ENCODE data around the gene CD28. TPM values are rescaled to one million over a fixed set of nuclear protein-coding genes. Genes with fewer than 3 reads are reported as not detected.

Gene CD28
- total RNA-seq, 3 donors from 2014 or later (not counting 1 experiment from before 2014, with no cell fraction given) = 0.54 to 3.5 (median 3.3) TPM

DNA sequence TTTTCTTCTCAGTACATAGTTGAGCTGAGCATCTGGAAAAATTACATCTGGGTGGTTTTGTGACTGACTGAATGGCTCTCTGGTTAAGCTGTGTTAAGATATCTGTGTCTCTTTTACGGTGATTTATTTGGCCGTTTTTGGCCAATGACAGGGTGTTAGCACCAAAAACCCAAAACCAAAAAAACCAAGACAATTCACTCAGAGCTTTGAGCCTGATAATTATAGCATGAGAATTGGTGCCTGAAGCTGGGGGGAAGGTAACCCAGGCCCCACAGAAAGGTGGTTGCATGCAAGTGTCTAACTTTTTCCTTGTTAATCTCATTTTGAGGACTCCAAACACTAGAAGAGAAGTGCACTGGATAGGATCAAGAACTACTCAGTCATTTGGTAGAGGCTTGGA lies 4.5 kb downstream of the CD28 start:
- Histone ChIP-seq H3K4me1 (ENCODE audit: control insufficient read depth, insufficient read depth, low read length) (peaks cover 14% of the 10 kb centered on the region), H3K27ac (ENCODE audit: low read length) (no peak overlapping the region), H3K36me3 (ENCODE audit: control insufficient read depth, insufficient read depth, low read length) (no peaks in the 10 kb centered on the region), H3K27me3 (ENCODE audit: control insufficient read depth, insufficient read depth, low read length) (no peaks in the 10 kb centered on the region), H3K4me3 (ENCODE audit: low read length) (no peak overlapping the region), H3K9me3 (ENCODE audit: control insufficient read depth, insufficient read depth, low read length) (no peaks in the 10 kb centered on the region)
- TF ChIP-seq, protein P1, sequence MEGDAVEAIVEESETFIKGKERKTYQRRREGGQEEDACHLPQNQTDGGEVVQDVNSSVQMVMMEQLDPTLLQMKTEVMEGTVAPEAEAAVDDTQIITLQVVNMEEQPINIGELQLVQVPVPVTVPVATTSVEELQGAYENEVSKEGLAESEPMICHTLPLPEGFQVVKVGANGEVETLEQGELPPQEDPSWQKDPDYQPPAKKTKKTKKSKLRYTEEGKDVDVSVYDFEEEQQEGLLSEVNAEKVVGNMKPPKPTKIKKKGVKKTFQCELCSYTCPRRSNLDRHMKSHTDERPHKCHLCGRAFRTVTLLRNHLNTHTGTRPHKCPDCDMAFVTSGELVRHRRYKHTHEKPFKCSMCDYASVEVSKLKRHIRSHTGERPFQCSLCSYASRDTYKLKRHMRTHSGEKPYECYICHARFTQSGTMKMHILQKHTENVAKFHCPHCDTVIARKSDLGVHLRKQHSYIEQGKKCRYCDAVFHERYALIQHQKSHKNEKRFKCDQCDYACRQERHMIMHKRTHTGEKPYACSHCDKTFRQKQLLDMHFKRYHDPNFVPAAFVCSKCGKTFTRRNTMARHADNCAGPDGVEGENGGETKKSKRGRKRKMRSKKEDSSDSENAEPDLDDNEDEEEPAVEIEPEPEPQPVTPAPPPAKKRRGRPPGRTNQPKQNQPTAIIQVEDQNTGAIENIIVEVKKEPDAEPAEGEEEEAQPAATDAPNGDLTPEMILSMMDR (IDR thresholded peaks at IDR 0.05) = no peak
- Mint-ChIP-seq H3K27me3 (ENCODE audit: low read depth in 2 of 2) (peaks cover 0 to 6% of the 10 kb centered on the region in 2 donors), H3K36me3 (no peaks in the 10 kb centered on the region), H3K4me3 (no peak overlapping the region), H3K4me1 (peaks cover 9 to 10% of the 10 kb centered on the region in 2 donors), H3K27ac (no peak overlapping the region), H3K9me3 (peaks cover 0 to 2% of the 10 kb centered on the region in 2 donors)
- DNase-seq (no peak), ATAC-seq (no peak)
- intact Hi-C loops (cut with micrococcal nuclease) = no loop called here
- 8% methylated on average over 2 of the region's 2 CpGs for WGBS (ENCODE audit: insufficient coverage)

DNA sequence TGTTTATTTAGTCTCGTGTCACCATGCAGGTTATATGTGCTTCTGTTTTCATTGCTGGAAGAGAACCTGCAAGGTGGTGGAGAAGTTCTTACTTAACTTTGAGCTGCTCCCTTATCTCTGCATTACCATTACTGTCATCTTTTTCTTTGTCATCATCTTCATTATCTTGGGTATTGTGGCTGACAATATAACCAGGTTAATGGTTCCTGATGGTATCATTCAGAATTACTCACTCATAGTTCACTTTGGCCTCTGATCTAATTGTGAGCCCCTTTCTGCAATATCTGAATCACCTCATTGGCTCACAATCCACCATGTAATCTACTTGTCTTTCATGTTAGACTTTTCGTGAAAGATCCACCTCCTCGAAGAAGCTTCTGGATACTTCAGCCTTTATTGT lies 5.0 kb downstream of the CD28 start:
- H3K27me3 ChIP-seq (ENCODE audit: control insufficient read depth, insufficient read depth, low read length) = no peaks in the 10 kb centered on the region
- H3K36me3 ChIP-seq (ENCODE audit: control insufficient read depth, insufficient read depth, low read length) = no peaks in the 10 kb centered on the region
- ATAC-seq (no peak), DNase-seq (no peak)
- peaks cover 5% of the 10 kb centered on the region in 2 donors for H3K4me1 Mint-ChIP-seq
- no peaks in the 10 kb centered on the region for H3K9me3 Mint-ChIP-seq
- peaks cover 10% of the 10 kb centered on the region for H3K4me1 ChIP-seq (ENCODE audit: control insufficient read depth, insufficient read depth, low read length)
- H3K4me3 ChIP-seq (ENCODE audit: low read length) = no peak overlapping the region
- no peak overlapping the region for H3K27ac Mint-ChIP-seq
- WGBS (ENCODE audit: insufficient coverage) = no CpG with 5 or more reads among the region's 3 CpGs
- H3K9me3 ChIP-seq (ENCODE audit: control insufficient read depth, insufficient read depth, low read length) = no peaks in the 10 kb centered on the region
- H3K4me3 Mint-ChIP-seq = no peak overlapping the region
- intact Hi-C loops (cut with micrococcal nuclease) = no loop called here
- TF ChIP-seq, protein P1 (IDR thresholded peaks at IDR 0.05) = no peak
- H3K36me3 Mint-ChIP-seq = no peaks in the 10 kb centered on the region
- H3K27ac ChIP-seq (ENCODE audit: low read length) = no peak overlapping the region
- peaks cover 0 to 1% of the 10 kb centered on the region in 2 donors for H3K27me3 Mint-ChIP-seq (ENCODE audit: low read depth in 2 of 2)

DNA sequence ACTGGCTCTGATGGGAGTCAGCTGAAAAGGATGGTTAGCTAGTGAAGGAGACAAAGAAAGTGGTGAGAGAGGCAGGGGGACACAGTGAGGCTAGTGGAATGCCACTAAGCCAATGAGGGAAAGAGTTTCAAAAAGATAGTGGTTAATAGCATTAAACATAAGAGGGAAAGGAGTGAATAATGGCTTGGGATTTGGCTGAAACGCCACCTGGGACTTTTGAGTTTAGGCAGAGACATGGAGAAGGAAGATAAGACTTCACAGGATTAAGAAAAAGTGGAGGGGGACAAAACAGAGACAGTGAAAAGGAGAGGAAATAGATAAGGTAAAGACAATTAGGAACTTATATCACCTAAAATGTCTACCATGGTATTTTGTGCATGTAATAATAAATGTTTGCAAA lies 6.9 kb downstream of the CD28 start:
- Mint-ChIP-seq H3K9me3 (no peaks in the 10 kb centered on the region), H3K4me1 (peaks cover 6% of the 10 kb centered on the region in 2 donors)
- intact Hi-C loops (cut with micrococcal nuclease) = no loop called here

DNA sequence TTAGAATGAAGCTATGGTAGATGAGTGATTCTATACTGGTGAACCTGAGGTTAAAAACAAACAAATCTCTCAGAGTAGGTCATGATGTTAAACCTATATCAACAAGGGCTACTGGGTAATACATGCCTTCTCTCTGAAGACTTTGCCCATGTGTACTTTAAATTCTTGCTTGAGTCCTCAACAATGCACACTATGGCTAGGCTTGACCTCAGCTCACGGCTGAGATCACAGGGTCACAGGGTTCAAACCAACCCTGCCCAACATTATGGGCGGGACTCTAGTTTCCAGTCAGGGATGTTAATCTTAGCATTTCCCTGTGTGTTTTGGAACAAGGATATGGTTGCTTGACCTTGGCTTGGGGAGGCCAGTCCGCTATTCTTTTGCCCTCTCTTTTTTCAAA lies 7.7 kb downstream of the CD28 start:
- ATAC-seq = no peak
- TF ChIP-seq, protein P1 (IDR thresholded peaks at IDR 0.05) = no peak
- H3K4me3 Mint-ChIP-seq = no peak overlapping the region
- DNase-seq = no peak
- Histone ChIP-seq H3K27ac (ENCODE audit: low read length) (no peak overlapping the region), H3K4me1 (ENCODE audit: control insufficient read depth, insufficient read depth, low read length) (peaks cover 12% of the 10 kb centered on the region), H3K9me3 (ENCODE audit: control insufficient read depth, insufficient read depth, low read length) (no peaks in the 10 kb centered on the region), H3K4me3 (ENCODE audit: low read length) (no peak overlapping the region), H3K36me3 (ENCODE audit: control insufficient read depth, insufficient read depth, low read length) (no peaks in the 10 kb centered on the region), H3K27me3 (ENCODE audit: control insufficient read depth, insufficient read depth, low read length) (no peaks in the 10 kb centered on the region)
- peaks cover 0 to 2% of the 10 kb centered on the region in 2 donors for H3K27me3 Mint-ChIP-seq (ENCODE audit: low read depth in 2 of 2)
- no peaks in the 10 kb centered on the region for H3K9me3 Mint-ChIP-seq
- H3K36me3 Mint-ChIP-seq = no peaks in the 10 kb centered on the region
- peaks cover 11 to 13% of the 10 kb centered on the region in 2 donors for H3K4me1 Mint-ChIP-seq
- H3K27ac Mint-ChIP-seq = no peak overlapping the region
- intact Hi-C loops (cut with micrococcal nuclease) = no loop called here
- 88% methylated on average over 2 of the region's 3 CpGs for WGBS (ENCODE audit: insufficient coverage)

More for the DNA sequence above, 6.9 kb downstream of the CD28 start:
- ATAC-seq (no peak), DNase-seq (no peak)
- H3K36me3 ChIP-seq (ENCODE audit: control insufficient read depth, insufficient read depth, low read length) = no peaks in the 10 kb centered on the region
- H3K9me3 ChIP-seq (ENCODE audit: control insufficient read depth, insufficient read depth, low read length) = no peaks in the 10 kb centered on the region
- Mint-ChIP-seq H3K27me3 (ENCODE audit: low read depth in 2 of 2) (no peaks in the 10 kb centered on the region), H3K36me3 (no peaks in the 10 kb centered on the region), H3K4me3 (no peak overlapping the region), H3K27ac (no peak overlapping the region)
- H3K4me1 ChIP-seq (ENCODE audit: control insufficient read depth, insufficient read depth, low read length) = peaks cover 16% of the 10 kb centered on the region
- no peaks in the 10 kb centered on the region for H3K27me3 ChIP-seq (ENCODE audit: control insufficient read depth, insufficient read depth, low read length)
- TF ChIP-seq, protein P1 (IDR thresholded peaks at IDR 0.05) = no peak
- H3K27ac ChIP-seq (ENCODE audit: low read length) = no peak overlapping the region
- WGBS (ENCODE audit: insufficient coverage) = 84% methylated on average over 1 of the region's 1 CpG
- H3K4me3 ChIP-seq (ENCODE audit: low read length) = no peak overlapping the region

Measured in natural killer cell (primary cell).